Measurements from ENCODE around the gene LHX1.

LHX1 gene

DNA sequence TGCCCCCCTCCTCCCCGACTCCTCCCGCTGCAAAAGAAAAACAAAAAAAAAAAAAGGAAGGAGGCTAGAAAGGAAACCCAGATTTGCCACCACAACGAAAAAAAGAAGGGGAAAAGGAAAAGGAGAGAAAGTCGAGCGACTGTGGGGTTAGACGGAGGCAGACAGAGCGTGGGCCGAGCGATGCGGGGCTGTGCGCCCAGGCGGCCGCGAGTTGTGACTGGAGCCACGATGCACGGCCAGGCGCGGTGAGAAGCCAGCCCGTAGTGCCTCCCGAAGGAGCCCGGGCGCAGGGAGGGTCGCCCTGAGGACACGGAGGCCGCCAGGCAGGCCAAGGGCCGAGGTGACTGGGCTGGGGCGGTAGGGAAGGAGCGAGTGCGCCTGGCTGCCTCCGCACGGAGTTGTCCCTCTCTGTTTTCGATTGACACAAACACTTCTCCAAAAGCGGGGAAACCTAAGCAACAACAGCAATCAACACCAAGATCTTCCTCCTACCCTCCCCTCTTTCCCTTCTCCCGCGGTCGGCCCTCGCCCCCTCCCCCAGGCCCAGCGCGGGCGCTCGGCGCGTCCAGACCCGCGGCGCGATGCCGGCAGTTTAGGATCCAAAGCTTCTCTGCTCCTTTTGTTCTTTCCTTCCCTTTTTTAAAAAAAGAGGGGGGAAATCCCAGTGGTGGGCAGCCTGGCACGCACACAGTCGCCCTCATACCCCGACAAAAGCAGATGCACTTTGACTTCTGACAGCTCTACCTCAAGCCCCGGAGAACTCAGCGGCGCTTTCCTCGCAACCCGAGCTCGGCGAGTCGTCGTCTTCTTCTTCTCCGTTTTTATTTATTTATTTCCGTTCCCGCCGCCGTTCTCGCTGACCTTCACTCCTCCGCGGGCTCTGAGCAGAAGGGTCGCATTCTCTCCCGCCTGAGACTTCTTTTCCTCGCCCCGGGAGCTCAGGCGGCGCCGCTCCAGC lies at the start of gene LHX1:
Gene LHX1, plus strand, starts transcription at position 475 of the 958 bp plus-strand sequence. CDS start 723 bp downstream, outside the sequence.
- no peak for DNase-seq

GRCh38 chr17:36888236-36888951 lies 48.9 kb upstream of the LHX1 start:
- DNase-seq, result no peak

GRCh38 chr17:36889770-36890349 lies 47.4 kb upstream of the LHX1 start:
- no peak for DNase-seq

DNA sequence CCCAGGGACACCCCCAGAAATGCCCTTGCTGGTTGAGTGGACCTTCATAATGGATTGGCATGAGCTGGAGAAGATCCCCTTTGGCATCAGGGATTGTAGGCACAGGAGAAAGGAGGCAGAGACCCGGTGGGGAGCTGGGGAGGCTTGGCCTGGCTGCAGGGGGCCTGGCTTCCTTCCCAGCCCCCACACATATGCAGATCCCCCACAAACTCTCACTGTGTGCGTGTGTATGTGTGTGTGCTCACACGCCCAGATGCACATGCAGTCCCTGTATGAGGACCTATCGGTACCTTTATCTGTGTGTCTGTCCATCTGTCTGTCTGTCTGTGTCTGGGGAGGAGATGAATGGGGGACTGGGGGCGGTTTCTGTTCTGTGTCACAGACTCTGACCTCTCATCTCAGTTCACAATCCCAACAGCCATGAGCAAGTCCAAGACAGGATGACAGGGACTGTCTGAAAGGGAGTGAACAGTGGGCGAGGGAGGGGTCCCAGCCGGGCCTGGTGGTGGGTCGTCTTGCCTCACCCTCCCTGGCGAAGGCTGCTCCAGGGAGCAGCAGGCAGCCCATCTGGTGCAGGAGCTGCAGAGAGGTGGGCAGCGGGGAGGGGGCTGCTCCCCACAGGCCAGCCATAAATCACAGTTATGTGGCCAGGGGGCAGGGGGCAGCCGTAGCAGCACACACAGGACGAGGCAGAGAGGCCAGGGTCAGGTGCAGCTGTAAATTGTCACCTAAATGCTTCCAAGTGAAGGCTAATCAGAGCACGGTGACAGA lies 46.7 kb upstream of the LHX1 start:
- no peak for DNase-seq

DNA sequence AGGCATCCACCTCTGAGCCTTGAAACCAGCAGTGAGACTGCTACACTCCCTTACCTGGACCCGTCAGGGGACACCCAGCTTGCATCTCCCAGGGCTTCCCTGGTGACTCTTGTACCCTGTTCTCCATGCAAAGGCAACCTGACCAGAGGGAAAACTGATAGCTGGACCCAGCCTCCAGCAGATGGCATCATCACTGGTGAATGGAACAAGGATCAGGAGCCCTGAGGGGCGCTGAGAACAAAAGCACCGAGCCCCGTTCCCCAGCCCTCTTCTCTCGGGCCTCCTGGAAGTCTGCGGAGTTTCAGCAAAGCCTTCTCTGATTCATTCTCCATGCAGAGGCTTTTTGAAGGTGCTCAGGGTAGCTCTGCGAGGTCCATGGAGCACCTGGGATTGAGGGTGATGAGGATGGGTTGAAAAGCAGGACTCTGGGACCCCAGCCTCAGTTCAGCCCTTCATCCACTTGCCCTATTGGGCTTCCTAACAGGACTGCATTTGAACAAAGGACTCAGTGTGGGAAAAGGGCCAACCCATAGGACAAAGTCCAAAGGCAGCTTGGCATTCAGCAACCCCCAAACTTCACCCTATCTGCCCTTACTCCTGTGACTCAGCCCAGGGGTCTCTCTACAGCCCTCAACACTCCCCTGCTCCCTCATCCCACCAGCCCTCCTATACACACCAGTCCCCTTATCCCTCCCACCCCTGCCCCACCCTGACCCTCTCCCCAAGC lies 45.0 kb upstream of the LHX1 start:
- no peak for DNase-seq

- no peak for DNase-seq
Measured at GRCh38 chr17:36894177-36894576, 43.1 kb upstream of the LHX1 start.

GRCh38 chr17:36894925-36895324 lies 42.4 kb upstream of the LHX1 start:
- DNase-seq, result no peak

- DNase-seq, result no peak
Measured at GRCh38 chr17:36899250-36900159, 37.8 kb upstream of the LHX1 start.

DNA sequence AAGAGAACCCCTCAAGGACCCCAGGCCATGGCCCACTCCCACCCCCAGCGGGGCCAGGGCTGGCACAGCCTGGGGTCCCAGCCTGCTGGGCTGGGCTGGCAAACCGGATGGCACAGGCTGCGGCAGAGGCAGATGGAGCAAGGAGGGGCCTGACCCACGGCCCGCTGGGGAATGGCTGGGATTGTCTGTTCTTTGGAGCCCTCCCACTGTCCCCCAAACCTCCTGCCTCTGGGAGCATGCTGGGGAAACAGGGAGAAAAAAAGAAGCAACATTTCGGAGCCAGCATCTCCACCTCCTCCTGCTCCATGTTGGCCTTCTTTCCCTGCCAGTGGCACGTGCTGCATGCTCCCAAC lies 37.1 kb upstream of the LHX1 start:
- no peak for DNase-seq

DNA sequence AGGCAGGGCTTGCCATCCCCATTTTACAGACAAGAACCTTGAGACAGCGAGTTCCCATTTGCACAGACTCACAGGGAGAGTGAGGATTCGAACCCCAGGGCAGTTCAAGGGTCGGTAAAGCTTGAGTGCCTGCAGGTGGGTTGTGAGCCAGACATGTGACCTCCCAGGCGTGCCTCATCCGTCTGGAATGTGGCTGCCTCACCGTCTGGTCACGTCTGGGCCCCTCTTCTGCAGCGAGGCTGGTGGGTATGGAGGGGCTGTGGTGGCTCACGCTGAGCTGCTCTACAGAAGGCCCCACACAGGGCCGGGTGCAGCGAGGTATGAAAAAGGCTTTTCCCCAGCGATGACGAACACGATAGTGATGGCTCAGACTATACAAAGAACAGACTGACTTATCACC lies 35.8 kb upstream of the LHX1 start:
- DNase-seq, result no peak

GRCh38 chr17:36907407-36907806 lies 29.9 kb upstream of the LHX1 start:
- DNase-seq, result no peak

- no peak for DNase-seq
Measured at GRCh38 chr17:36910513-36910912, 26.8 kb upstream of the LHX1 start.

DNA sequence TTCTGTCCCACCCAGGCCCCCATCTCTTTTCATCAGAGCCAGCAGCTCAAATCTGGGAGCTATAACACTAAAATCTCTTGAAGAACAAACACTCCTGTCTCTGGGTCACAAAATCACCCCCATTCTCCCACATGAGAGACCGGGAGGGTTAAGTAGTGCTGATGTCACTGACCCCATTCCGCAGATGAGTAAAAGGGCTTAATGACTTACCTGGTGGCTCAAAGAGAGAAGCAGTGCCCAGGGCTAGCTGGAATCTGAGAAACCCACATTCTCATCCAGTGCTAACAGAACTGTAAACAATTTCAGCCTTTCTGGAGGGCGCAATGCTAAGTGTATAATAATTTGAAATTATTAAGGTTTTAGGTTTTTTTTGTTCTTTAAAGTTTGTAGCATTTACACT lies 26.3 kb upstream of the LHX1 start:
- DNase-seq, result no peak

- DNase-seq, result no peak
Measured at GRCh38 chr17:36913132-36913531, 24.1 kb upstream of the LHX1 start.

- no peak for DNase-seq
Measured at GRCh38 chr17:36918211-36918691, 19.0 kb upstream of the LHX1 start.

DNA sequence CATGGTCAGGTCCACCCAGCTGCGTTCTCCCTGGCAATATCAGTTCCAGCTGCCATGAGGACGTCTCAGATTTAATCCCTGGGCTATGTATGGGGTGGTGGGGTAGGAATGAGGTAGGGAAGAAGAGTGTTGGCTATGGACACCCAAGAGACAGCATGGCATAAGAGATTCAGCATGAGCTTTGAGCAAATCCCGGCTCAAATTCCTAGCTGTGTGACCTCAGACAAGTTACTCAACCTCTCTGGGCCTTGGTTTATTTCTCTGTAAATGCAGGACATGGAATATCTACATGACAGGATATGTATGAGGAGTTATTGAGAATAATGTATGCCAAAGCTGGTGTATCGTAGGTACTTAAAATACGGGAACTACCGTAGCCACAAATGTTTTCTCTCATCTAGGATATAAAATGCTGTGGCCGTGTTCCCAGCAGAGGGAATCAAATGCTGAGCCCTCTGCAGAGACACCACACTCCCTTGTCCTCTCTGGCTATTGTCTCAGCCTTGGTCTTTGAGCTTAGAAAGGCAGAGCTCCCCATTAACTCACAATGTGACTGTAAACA lies 17.8 kb upstream of the LHX1 start:
- DNase-seq, result no peak

- DNase-seq, result no peak
Measured at GRCh38 chr17:36920032-36921005, 17.0 kb upstream of the LHX1 start.

DNA sequence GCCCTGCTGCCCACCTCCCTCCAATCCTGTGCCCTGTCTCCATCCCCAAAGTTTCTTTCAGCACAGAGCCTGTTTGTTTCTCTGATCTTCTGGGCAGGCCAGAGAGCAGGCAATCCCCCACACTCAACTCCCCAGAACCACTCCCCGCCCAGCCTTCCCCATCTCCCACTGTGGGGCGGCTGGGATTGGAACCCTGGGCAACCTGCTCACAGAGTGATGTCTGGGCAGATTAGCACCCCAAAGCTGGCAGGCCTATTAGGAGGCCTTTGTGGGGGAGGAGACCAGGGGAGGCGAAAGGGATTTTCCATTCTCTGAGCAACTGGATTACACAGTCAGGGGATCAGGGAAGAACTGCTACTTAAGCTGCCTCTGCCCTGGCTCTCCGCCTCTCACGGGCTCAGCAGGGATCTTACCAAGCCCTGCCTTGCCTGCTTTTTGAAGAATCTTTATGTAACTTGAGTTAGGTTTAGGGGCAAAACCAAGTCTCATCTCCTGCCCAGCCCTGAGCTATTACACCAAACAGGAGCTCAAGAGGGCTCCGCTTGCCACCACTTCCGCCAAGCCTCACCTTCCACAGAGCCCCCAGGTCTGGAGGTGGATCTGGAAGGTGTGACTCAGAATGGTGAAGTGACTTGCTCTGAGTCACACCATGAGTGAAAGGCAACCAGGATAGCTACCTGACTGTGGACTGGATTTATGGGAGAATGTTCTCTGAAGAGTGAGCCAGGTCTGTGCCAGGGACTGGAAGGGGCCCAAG lies 16.0 kb upstream of the LHX1 start:
- no peak for DNase-seq

GRCh38 chr17:36922175-36922574 lies 15.1 kb upstream of the LHX1 start:
- DNase-seq, result no peak
